MM.1S (cell line): Measurements from ENCODE around the gene SMAD7.

Experiments used
- DNase-seq: peaks from one replicate; pipeline ENCODE4 v3.0.0-alpha.2; 2015
- H2AFZ ChIP-seq: fragments of 300-600 bp; sonication (generic); 2 replicates; pipeline ENCODE4 v1.6.0; 2016; ENCODE audit warnings: antibody characterized with exemption, low read length
- H3F3A ChIP-seq: fragments of 300-600 bp; sonication (generic); 2 replicates; pipeline ENCODE4 v1.6.1; 2016; ENCODE audit warnings: mild to moderate bottlenecking, antibody characterized with exemption, low read length, moderate library complexity, mixed read lengths; ENCODE audit not compliant: insufficient read depth
- H3K27ac ChIP-seq: fragments of 300-600 bp; sonication (generic); 2 replicates; pipeline ENCODE4 v1.5.1; 2016; ENCODE audit warnings: mild to moderate bottlenecking, low read length
- H3K27me3 ChIP-seq: fragments of 300-600 bp; sonication (generic); replicated peaks from 2 replicates; pipeline ENCODE4 v1.6.0; 2016; ENCODE audit warnings: low read length; ENCODE audit not compliant: insufficient read depth
- H3K36me3 ChIP-seq: fragments of 300-600 bp; sonication (generic); replicated peaks from 2 replicates; pipeline ENCODE4 v1.6.1; 2016; ENCODE audit warnings: mild to moderate bottlenecking, low read length, mixed read lengths; ENCODE audit not compliant: insufficient read depth
- H3K4me1 ChIP-seq: fragments of 300-600 bp; sonication (generic); 2 replicates; pipeline ENCODE4 v1.6.1; 2016; ENCODE audit warnings: low read length, mixed read lengths
- H3K4me2 ChIP-seq: fragments of 300-600 bp; sonication (generic); 2 replicates; pipeline ENCODE4 v1.6.0; 2016; ENCODE audit warnings: low read depth, low read length
- H3K4me3 ChIP-seq: fragments of 300-600 bp; sonication (generic); 2 replicates; pipeline ENCODE4 v1.5.1; 2016; ENCODE audit warnings: low read length, mixed read lengths
- H3K79me2 ChIP-seq: fragments of 300-600 bp; sonication (generic); 2 replicates; pipeline ENCODE4 v1.6.1; 2016; ENCODE audit warnings: mixed run types, low read length, mixed read lengths
- H3K9ac ChIP-seq: fragments of 300-600 bp; sonication (generic); 2 replicates; pipeline ENCODE4 v1.6.1; 2016; ENCODE audit warnings: low read length, mixed read lengths
- H3K9me2 ChIP-seq: fragments of 300-600 bp; sonication (generic); replicated peaks from 2 replicates; pipeline ENCODE4 v1.6.1; 2016; ENCODE audit warnings: mild to moderate bottlenecking, low read length, mixed read lengths; ENCODE audit not compliant: insufficient read depth
- H3K9me3 ChIP-seq: fragments of 300-600 bp; sonication (generic); replicated peaks from 2 replicates; pipeline ENCODE4 v1.6.1; 2016; ENCODE audit warnings: mild to moderate bottlenecking, low read length, mixed read lengths; ENCODE audit not compliant: insufficient read depth
- H4K20me1 ChIP-seq: fragments of 300-600 bp; sonication (generic); 2 replicates; pipeline ENCODE4 v1.6.1; 2016; ENCODE audit warnings: mild to moderate bottlenecking, low read length, moderate library complexity, mixed read lengths; ENCODE audit not compliant: insufficient read depth
- EZH2 ChIP-seq: fragments of 300-600 bp; sonication (generic); optimal IDR thresholded peaks from 2 replicates; pipeline ENCODE3; 2017; ENCODE audit warnings: low read depth, mild to moderate bottlenecking, antibody characterized with exemption, low read length, mixed read lengths
- EZH2phosphoT487 ChIP-seq: fragments of 300-600 bp; sonication (generic); IDR thresholded peaks from 2 replicates; pipeline ENCODE4 v1.6.1; 2018; ENCODE audit warnings: antibody characterized with exemption, low read length
- TF ChIP-seq, protein P1 (sequence below): fragments of 300-600 bp; sonication (generic); IDR thresholded peaks from 2 replicates; pipeline ENCODE4 v1.5.1; 2016; ENCODE audit warnings: antibody characterized with exemption, low read length, mixed read lengths

Gene SMAD7

DNA sequence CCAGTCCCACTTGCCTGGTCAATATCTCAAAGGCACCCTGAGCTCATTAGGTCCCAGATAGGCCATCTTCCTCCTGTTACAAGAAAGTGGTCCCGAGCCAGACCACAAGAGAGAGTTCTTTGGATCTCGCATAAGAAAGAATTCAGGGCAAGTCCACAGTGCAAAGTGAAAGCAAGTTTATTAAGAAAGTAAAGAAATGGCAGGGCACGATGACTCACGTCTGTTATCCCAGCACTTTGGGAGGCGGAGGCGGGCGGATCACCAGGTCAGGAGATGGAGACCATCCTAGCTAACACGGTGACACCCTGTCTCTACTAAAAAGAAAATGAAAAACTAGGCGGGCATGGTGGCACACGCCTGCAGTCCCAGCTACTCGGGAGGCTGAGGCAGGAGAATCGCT, 10.8 kb upstream of the SMAD7 start:
- TF ChIP-seq, protein P1, sequence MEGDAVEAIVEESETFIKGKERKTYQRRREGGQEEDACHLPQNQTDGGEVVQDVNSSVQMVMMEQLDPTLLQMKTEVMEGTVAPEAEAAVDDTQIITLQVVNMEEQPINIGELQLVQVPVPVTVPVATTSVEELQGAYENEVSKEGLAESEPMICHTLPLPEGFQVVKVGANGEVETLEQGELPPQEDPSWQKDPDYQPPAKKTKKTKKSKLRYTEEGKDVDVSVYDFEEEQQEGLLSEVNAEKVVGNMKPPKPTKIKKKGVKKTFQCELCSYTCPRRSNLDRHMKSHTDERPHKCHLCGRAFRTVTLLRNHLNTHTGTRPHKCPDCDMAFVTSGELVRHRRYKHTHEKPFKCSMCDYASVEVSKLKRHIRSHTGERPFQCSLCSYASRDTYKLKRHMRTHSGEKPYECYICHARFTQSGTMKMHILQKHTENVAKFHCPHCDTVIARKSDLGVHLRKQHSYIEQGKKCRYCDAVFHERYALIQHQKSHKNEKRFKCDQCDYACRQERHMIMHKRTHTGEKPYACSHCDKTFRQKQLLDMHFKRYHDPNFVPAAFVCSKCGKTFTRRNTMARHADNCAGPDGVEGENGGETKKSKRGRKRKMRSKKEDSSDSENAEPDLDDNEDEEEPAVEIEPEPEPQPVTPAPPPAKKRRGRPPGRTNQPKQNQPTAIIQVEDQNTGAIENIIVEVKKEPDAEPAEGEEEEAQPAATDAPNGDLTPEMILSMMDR = no peak
- TF ChIP-seq EZH2 (no peak), EZH2phosphoT487 (no peak)
- Histone ChIP-seq H3K4me2 (no peak overlapping the region), H3K4me3 (no peak overlapping the region), H3K27me3 (no peaks in the 10 kb centered on the region), H4K20me1 (no peaks in the 10 kb centered on the region), H2AFZ (no peak overlapping the region), H3K36me3 (no peaks in the 10 kb centered on the region), H3F3A (no peaks in the 10 kb centered on the region), H3K9me2 (no peaks in the 10 kb centered on the region), H3K9ac (no peak overlapping the region), H3K79me2 (no peaks in the 10 kb centered on the region), H3K27ac (no peak overlapping the region), H3K9me3 (no peaks in the 10 kb centered on the region), H3K4me1 (peaks cover under 1% of the 10 kb centered on the region; the same call in 1 of the 2 replicates)
- DNase-seq = no peak

DNA sequence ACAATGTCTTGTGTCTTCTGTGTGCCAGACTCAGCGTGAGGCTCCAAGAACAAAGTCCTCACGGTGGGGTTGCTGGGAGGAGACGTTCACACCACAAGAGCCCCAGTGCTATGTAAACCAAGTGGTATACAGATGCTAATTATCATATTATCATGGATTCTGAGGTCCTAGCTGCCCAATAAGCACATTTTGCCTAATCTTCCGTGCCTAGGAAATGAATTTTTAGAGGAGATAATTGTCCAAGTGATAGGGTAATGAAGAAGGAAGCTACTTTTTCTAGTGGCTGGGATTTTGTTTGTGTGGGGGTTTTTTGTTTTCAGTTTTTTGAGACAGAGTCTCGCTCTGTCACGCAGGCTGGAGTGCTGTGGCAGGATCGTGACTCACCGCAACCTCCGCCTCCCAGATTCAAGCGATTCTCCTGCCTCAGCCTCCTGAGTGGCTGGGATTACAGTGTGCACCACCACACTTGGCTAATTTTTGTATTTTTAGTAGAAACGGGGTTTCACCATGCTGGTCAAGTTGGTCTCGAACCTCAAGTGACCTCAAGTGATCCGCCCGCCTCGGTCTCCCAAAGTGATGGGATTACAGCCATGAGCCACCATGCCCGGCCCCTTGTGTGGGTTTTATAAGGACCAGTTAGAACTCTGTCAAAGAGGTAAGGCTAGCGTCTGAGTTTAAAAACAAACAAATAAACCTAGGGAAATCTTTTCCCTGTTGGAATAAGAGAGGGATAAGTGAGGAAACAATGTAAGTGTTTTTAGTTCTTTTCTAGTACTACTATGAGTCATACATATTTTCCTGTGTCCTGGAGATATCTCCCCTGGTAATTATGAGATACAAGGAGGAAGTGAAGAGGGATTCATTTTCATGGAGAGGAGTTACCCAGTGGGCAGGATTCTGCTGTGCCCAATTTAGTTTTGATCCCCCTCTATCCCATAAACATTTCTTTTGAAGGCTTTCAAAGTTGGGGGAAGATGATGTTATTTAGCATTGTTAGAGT, 9.5 kb upstream of the SMAD7 start:
- H3K4me2 ChIP-seq = no peak overlapping the region
- no peak for DNase-seq
- peaks cover 11% of the 10 kb centered on the region for H3K4me1 ChIP-seq

DNA sequence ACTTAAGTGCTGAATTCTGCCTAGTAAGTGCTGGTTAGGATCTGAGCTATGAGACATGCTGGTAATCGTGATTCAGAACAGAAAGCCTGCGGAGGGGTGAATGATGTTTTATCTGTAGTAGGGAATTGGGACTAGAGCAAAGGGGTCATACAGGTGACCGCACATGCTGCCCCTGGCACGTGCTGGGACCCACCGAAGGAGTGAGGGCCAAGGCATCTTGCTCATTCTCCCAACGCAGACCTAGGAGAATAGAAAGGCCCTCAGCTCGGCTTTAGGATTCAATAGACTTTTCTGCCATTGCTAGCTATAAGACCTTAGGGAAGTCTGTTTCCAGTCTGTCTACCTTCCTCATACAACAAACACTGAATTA, 8.8 kb upstream of the SMAD7 start:
- no peak overlapping the region for H3K9ac ChIP-seq
- DNase-seq = no peak
- H3F3A ChIP-seq = no peaks in the 10 kb centered on the region
- no peaks in the 10 kb centered on the region for H3K36me3 ChIP-seq
- H4K20me1 ChIP-seq = no peaks in the 10 kb centered on the region
- no peaks in the 10 kb centered on the region for H3K79me2 ChIP-seq
- H3K27ac ChIP-seq = no peak overlapping the region
- no peak for TF ChIP-seq EZH2
- no peak for TF ChIP-seq EZH2phosphoT487
- TF ChIP-seq, protein P1 = no peak
- peaks cover 11% of the 10 kb centered on the region for H3K4me1 ChIP-seq
- no peak overlapping the region for H3K4me3 ChIP-seq
- H3K27me3 ChIP-seq = no peaks in the 10 kb centered on the region
- H2AFZ ChIP-seq = no peak overlapping the region
- no peaks in the 10 kb centered on the region for H3K9me2 ChIP-seq
- no peaks in the 10 kb centered on the region for H3K9me3 ChIP-seq
- H3K4me2 ChIP-seq = no peak overlapping the region

More for the DNA sequence above, 9.5 kb upstream of the SMAD7 start:
- Histone ChIP-seq H3K27me3 (no peaks in the 10 kb centered on the region), H3K9me2 (no peaks in the 10 kb centered on the region), H3F3A (no peaks in the 10 kb centered on the region), H3K36me3 (no peaks in the 10 kb centered on the region), H4K20me1 (no peaks in the 10 kb centered on the region), H3K79me2 (no peaks in the 10 kb centered on the region), H2AFZ (no peak overlapping the region), H3K4me3 (no peak overlapping the region), H3K9ac (no peak overlapping the region), H3K27ac (no peak overlapping the region), H3K9me3 (no peaks in the 10 kb centered on the region)
- no peak for TF ChIP-seq EZH2
- TF ChIP-seq, protein P1 = no peak
